ENCODE measurements around the gene JMJD1C.

JMJD1C gene

GRCh38 chr10:63227207-63227895 is 238.4 kb downstream of the JMJD1C start:
- DNase-seq (ENCODE audit: low read depth in 2 of 2): no peak

- no peak for DNase-seq (ENCODE audit: low read depth in 2 of 2)
Observed at GRCh38 chr10:63224241-63224640, 241.5 kb downstream of the JMJD1C start.

GRCh38 chr10:63221950-63222349 is 243.8 kb downstream of the JMJD1C start:
- DNase-seq (ENCODE audit: low read depth in 2 of 2): no peak

GRCh38 chr10:63219749-63220148 is 246.0 kb downstream of the JMJD1C start:
- no peak for DNase-seq (ENCODE audit: low read depth in 2 of 2)

GRCh38 chr10:63217120-63217605 is 248.6 kb downstream of the JMJD1C start:
- no peak for DNase-seq (ENCODE audit: low read depth in 2 of 2)

GRCh38 chr10:63214571-63214970 is 251.2 kb downstream of the JMJD1C start:
- no peak for DNase-seq (ENCODE audit: low read depth in 2 of 2)

GRCh38 chr10:63213489-63213888 is 252.3 kb downstream of the JMJD1C start:
- no peak for DNase-seq (ENCODE audit: low read depth in 2 of 2)

GRCh38 chr10:63210611-63211196 is 255.1 kb downstream of the JMJD1C start:
- no peak for DNase-seq (ENCODE audit: low read depth in 2 of 2)

- no peak for DNase-seq (ENCODE audit: low read depth in 2 of 2)
Observed at GRCh38 chr10:63209705-63210104, 256.1 kb downstream of the JMJD1C start.

GRCh38 chr10:63208986-63209385 is 256.8 kb downstream of the JMJD1C start:
- DNase-seq (ENCODE audit: low read depth in 2 of 2): no peak

- DNase-seq (ENCODE audit: low read depth in 2 of 2): no peak
Observed at GRCh38 chr10:63206997-63207811, 258.6 kb downstream of the JMJD1C start.

GRCh38 chr10:63206576-63206975 is 259.2 kb downstream of the JMJD1C start:
- DNase-seq (ENCODE audit: low read depth in 2 of 2): no peak

GRCh38 chr10:63205421-63205820 is 260.4 kb downstream of the JMJD1C start:
- DNase-seq (ENCODE audit: low read depth in 2 of 2): no peak

- no peak for DNase-seq (ENCODE audit: low read depth in 2 of 2)
Observed at GRCh38 chr10:63204667-63205391, 260.9 kb downstream of the JMJD1C start.

- DNase-seq (ENCODE audit: low read depth in 2 of 2): no peak
Observed at GRCh38 chr10:63201118-63201517, 264.7 kb downstream of the JMJD1C start.

- DNase-seq (ENCODE audit: low read depth in 2 of 2): no peak
Observed at GRCh38 chr10:63200431-63200830, 265.3 kb downstream of the JMJD1C start.

- no peak for DNase-seq (ENCODE audit: low read depth in 2 of 2)
Observed at GRCh38 chr10:63199716-63200115, 266.1 kb downstream of the JMJD1C start.

- DNase-seq (ENCODE audit: low read depth in 2 of 2): no peak
Observed at GRCh38 chr10:63197344-63198092, 268.3 kb downstream of the JMJD1C start.

- DNase-seq (ENCODE audit: low read depth in 2 of 2): no peak
Observed at GRCh38 chr10:63192826-63193225, 273.0 kb downstream of the JMJD1C start.

- no peak for DNase-seq (ENCODE audit: low read depth in 2 of 2)
Observed at GRCh38 chr10:63175534-63175933, 290.2 kb downstream of the JMJD1C start.

Data from stimulated activated CD4-positive, alpha-beta T cell treated with anti-CD3 and anti-CD28 coated beads, Interleukin-4, amount 100 ng/mL, for 48 hours (primary cell).